Hepatocyte (in vitro differentiated cells): Measurements from ENCODE around the gene GNL3. TPM values are rescaled to one million over a fixed set of nuclear protein-coding genes. Genes with fewer than 3 reads are reported as not detected.

Source experiments
- DNase-seq: peaks from one replicate; pipeline ENCODE4 v3.0.0-alpha.2; 2016; ENCODE audit warnings: low spot score
- H2AFZ ChIP-seq: fragments of 200-600 bp; sonication (generic); 2 replicates; pipeline ENCODE4 v1.6.0; 2016; ENCODE audit warnings: antibody characterized with exemption, mild to moderate bottlenecking
- H3K27ac ChIP-seq: fragments of 200-600 bp; sonication (generic); 2 replicates; pipeline ENCODE4 v1.5.1; 2016; ENCODE audit warnings: mild to moderate bottlenecking
- H3K27me3 ChIP-seq: fragments of 200-600 bp; sonication (generic); 2 replicates; pipeline ENCODE4 v1.6.1; 2016
- H3K36me3 ChIP-seq: fragments of 200-600 bp; sonication (generic); replicated peaks from 2 replicates; pipeline ENCODE4 v1.5.1; 2016; ENCODE audit warnings: low read depth; ENCODE audit not compliant: insufficient read depth
- H3K4me1 ChIP-seq: fragments of 200-600 bp; sonication (generic); 2 replicates; pipeline ENCODE4 v1.5.1; 2016; ENCODE audit warnings: mild to moderate bottlenecking, moderate library complexity; ENCODE audit not compliant: insufficient read depth
- H3K4me2 ChIP-seq: fragments of 200-600 bp; sonication (generic); 2 replicates; pipeline ENCODE4 v1.6.0; 2016
- H3K4me3 ChIP-seq: fragments of 200-600 bp; sonication (generic); 2 replicates; pipeline ENCODE4 v1.5.1; 2016; ENCODE audit warnings: mild to moderate bottlenecking
- H3K79me2 ChIP-seq: fragments of 200-600 bp; sonication (generic); 2 replicates; pipeline ENCODE4 v1.6.0; 2017; ENCODE audit warnings: mild to moderate bottlenecking
- H3K9me2 ChIP-seq: fragments of 200-600 bp; sonication (generic); replicated peaks from 2 replicates; pipeline ENCODE4 v1.6.0; 2017; ENCODE audit warnings: mild to moderate bottlenecking; ENCODE audit not compliant: insufficient read depth
- H3K9me3 ChIP-seq: fragments of 200-600 bp; sonication (generic); 2 replicates; pipeline ENCODE4 v1.5.1; 2016; ENCODE audit warnings: low read depth, mild to moderate bottlenecking
- H4K20me1 ChIP-seq: fragments of 200-600 bp; sonication (generic); 2 replicates; pipeline ENCODE4 v1.6.0; 2016; ENCODE audit warnings: mild to moderate bottlenecking; ENCODE audit not compliant: insufficient read depth, poor library complexity, severe bottlenecking
- CTCF ChIP-seq: fragments of 200-600 bp; sonication (generic); IDR thresholded peaks from 2 replicates; pipeline ENCODE4 v1.5.1; 2016; ENCODE audit warnings: antibody characterized with exemption, mild to moderate bottlenecking; ENCODE audit not compliant: poor library complexity
- EZH2 ChIP-seq: fragments of 200-600 bp; sonication (generic); IDR thresholded peaks from 2 replicates; pipeline ENCODE4 v1.6.1; 2016; ENCODE audit warnings: antibody characterized with exemption, mild to moderate bottlenecking, borderline replicate concordance
- EZH2phosphoT487 ChIP-seq: fragments of 200-600 bp; sonication (generic); IDR thresholded peaks from one replicate; pipeline ENCODE4 v1.6.1; 2018; ENCODE audit warnings: antibody characterized with exemption, mild to moderate bottlenecking, low read depth, moderate library complexity; ENCODE audit not compliant: unreplicated experiment, severe bottlenecking
- WGBS: methylation state at CpG from one replicate; pipeline ENCODE4 v1.1.6; 2016; ENCODE audit warnings: low lambda C conversion rate; ENCODE audit errors: missing lambda C conversion rate; 5-methylcytosine and 5-hydroxymethylcytosine counted together
- polyA plus RNA-seq: library from polyadenylated mRNA; unstranded; fragments of >200 nt; fragmentation: Nextera tagmentation; extraction: Ambion mirVana; gene quantifications from 2 replicates; pipeline ENCODE4 v1.2.1, GENCODE V29; 2016
- total RNA-seq: library from RNA; depleted of rRNA; stranded (reverse); fragments of >200 nt; gene quantifications from 2 replicates; pipeline ENCODE4 v1.2.3, GENCODE V29; 2014

The GNL3 gene
- total and polyA plus RNA-seq, 2 experiments from 2014 or later: 82.6 to 84.8 TPM

GRCh38 chr3:52649461-52650210 lies 36.2 kb upstream of the GNL3 start:
- Histone ChIP-seq H3K4me1 (no peaks in the 10 kb centered on the region), H3K27ac (no peak overlapping the region), H3K9me2 (no peaks in the 10 kb centered on the region), H3K4me2 (no peak overlapping the region), H3K79me2 (no peaks in the 10 kb centered on the region), H3K4me3 (no peak overlapping the region), H3K9me3 (no peaks in the 10 kb centered on the region), H3K27me3 (no peaks in the 10 kb centered on the region), H4K20me1 (no peaks in the 10 kb centered on the region), H2AFZ (no peak overlapping the region), H3K36me3 (peaks cover 4% of the 10 kb centered on the region)
- 93% methylated on average over 5 of the region's 5 CpGs for WGBS
- DNase-seq: no peak
- TF ChIP-seq EZH2 (no peak), EZH2phosphoT487 (no peak), CTCF (no peak)

GRCh38 chr3:52650439-52650838 lies 35.4 kb upstream of the GNL3 start:
- Histone ChIP-seq H3K36me3 (peaks cover 4% of the 10 kb centered on the region), H3K4me2 (no peak overlapping the region), H4K20me1 (peaks cover 2% of the 10 kb centered on the region), H3K4me1 (no peaks in the 10 kb centered on the region), H3K27ac (no peak overlapping the region), H2AFZ (no peak overlapping the region), H3K4me3 (no peak overlapping the region), H3K27me3 (no peaks in the 10 kb centered on the region), H3K9me3 (no peaks in the 10 kb centered on the region), H3K79me2 (no peaks in the 10 kb centered on the region), H3K9me2 (no peaks in the 10 kb centered on the region)
- WGBS: 97% methylated on average over 1 of the region's 1 CpG
- no peak for DNase-seq
- TF ChIP-seq EZH2phosphoT487: no peak
- no peak for TF ChIP-seq EZH2
- no peak for TF ChIP-seq CTCF

GRCh38 chr3:52651592-52651991 lies 34.2 kb upstream of the GNL3 start:
- no peak for TF ChIP-seq EZH2phosphoT487
- no peak for TF ChIP-seq EZH2
- no peak for TF ChIP-seq CTCF
- peaks cover 4% of the 10 kb centered on the region for H3K36me3 ChIP-seq

More at GRCh38 chr3:52651592-52651991, 34.2 kb upstream of the GNL3 start:
- Histone ChIP-seq H3K4me2 (no peak overlapping the region), H4K20me1 (peaks cover 3% of the 10 kb centered on the region), H3K79me2 (no peaks in the 10 kb centered on the region), H3K9me3 (no peaks in the 10 kb centered on the region), H3K4me1 (no peaks in the 10 kb centered on the region), H3K4me3 (no peak overlapping the region), H2AFZ (no peak overlapping the region), H3K9me2 (no peaks in the 10 kb centered on the region), H3K27ac (no peak overlapping the region), H3K27me3 (no peaks in the 10 kb centered on the region)
- no peak for DNase-seq
